Liver (tissue), 9 donors: Measurements from ENCODE around the gene PPP2CA. TPM values are rescaled to one million over a fixed set of nuclear protein-coding genes. Genes with fewer than 3 reads are reported as not detected.
"Not testable (repeated sequence)": the region's sequence is repeated elsewhere in the genome, so short reads cannot be mapped to it uniquely, and the experiment has no call there.

Experiments used
- DNase-seq: peaks from one replicate; pipeline ENCODE4 v3.0.0-alpha.2; 2017; ENCODE audit warnings: low spot score
- H3K27ac ChIP-seq, 2 donors: one replicate each; pipeline ENCODE4 v1.7.0; 2013; ENCODE audit warnings: inconsistent platforms in 2 of 2, low read length in 2 of 2, control low read depth in 1 of 2, low read depth in 1 of 2, mild to moderate bottlenecking in 1 of 2
- H3K27me3 ChIP-seq, 4 donors: one replicate each; pipeline versions ENCODE4 v1.6.1 to v1.7.0; 2013; ENCODE audit warnings: low read length in 3 of 4, inconsistent platforms in 1 of 4, mild to moderate bottlenecking in 1 of 4, moderate library complexity in 1 of 4; ENCODE audit not compliant: control insufficient read depth in 4 of 4, insufficient read depth in 4 of 4
- H3K36me3 ChIP-seq, 4 donors: one replicate each; pipeline versions ENCODE4 v1.6.1 to v1.7.0; 2013; ENCODE audit warnings: low read length in 3 of 4, mild to moderate bottlenecking in 3 of 4, low read depth in 1 of 4, moderate library complexity in 1 of 4; ENCODE audit not compliant: control insufficient read depth in 4 of 4, insufficient read depth in 3 of 4
- H3K4me1 ChIP-seq, 4 donors: one replicate each; pipeline versions ENCODE4 v1.6.1 to v1.7.0; 2013; ENCODE audit warnings: low read length in 3 of 4, mild to moderate bottlenecking in 3 of 4, moderate library complexity in 1 of 4; ENCODE audit not compliant: control insufficient read depth in 4 of 4, insufficient read depth in 4 of 4
- H3K4me3 ChIP-seq, 3 donors: one replicate each; pipeline versions ENCODE4 v1.6.1 to v1.7.0; 2013; ENCODE audit warnings: low read length in 3 of 3, control low read depth in 1 of 3, low read depth in 1 of 3, mild to moderate bottlenecking in 1 of 3
- H3K9ac ChIP-seq, 2 donors: one replicate each; pipeline ENCODE4 v1.7.0; 2013; ENCODE audit warnings: low read length in 2 of 2, mild to moderate bottlenecking in 2 of 2, moderate library complexity in 2 of 2, control low read depth in 1 of 2, low read depth in 1 of 2
- H3K9me3 ChIP-seq, 4 donors: one replicate each; pipeline versions ENCODE4 v1.6.1 to v1.7.0; 2013; ENCODE audit warnings: low read length in 3 of 4; ENCODE audit not compliant: control insufficient read depth in 4 of 4
- EGR1 ChIP-seq, 2 donors: IDR thresholded peaks; 2 replicates each; pipeline ENCODE4 v1.6.1; 2016 to 2018; ENCODE audit warnings: antibody characterized with exemption in 2 of 2, low read depth in 2 of 2
- FOXA2 ChIP-seq: IDR thresholded peaks from 2 replicates; pipeline ENCODE4 v1.6.1; 2016; ENCODE audit warnings: antibody characterized with exemption
- GABPA ChIP-seq, 2 donors: IDR thresholded peaks in 1 of 2; conservative IDR thresholded peaks in 1 of 2; 2 replicates each; pipeline ENCODE4 v1.6.1; 2016; ENCODE audit warnings: antibody characterized with exemption in 2 of 2, mild to moderate bottlenecking in 1 of 2, moderate library complexity in 1 of 2
- HNF4A ChIP-seq, 2 donors: conservative IDR thresholded peaks; 2 replicates each; pipeline ENCODE4 v1.6.1; 2016; ENCODE audit warnings: antibody characterized with exemption in 2 of 2, mild to moderate bottlenecking in 2 of 2
- JUND ChIP-seq, 2 donors: IDR thresholded peaks; 2 replicates each; pipeline ENCODE4 v1.6.1; 2016; ENCODE audit warnings: antibody characterized with exemption in 2 of 2
- RAD21 ChIP-seq, 2 donors: IDR thresholded peaks; 2 replicates each; pipeline ENCODE4 v1.6.1; 2016; ENCODE audit warnings: antibody characterized with exemption in 2 of 2, mild to moderate bottlenecking in 2 of 2
- RXRA ChIP-seq, 2 donors: IDR thresholded peaks; 2 replicates each; pipeline ENCODE4 v1.6.1; 2017 to 2018; ENCODE audit warnings: antibody characterized with exemption in 2 of 2, mild to moderate bottlenecking in 1 of 2
- YY1 ChIP-seq: IDR thresholded peaks from 2 replicates; pipeline ENCODE4 v1.6.1; 2016; ENCODE audit warnings: antibody characterized with exemption, mild to moderate bottlenecking
- WGBS: extraction: QIAGEN DNeasy Blood & Tissue Kit; methylation state at CpG from one replicate; pipeline ENCODE4 v1.1.7; 2013; 5-methylcytosine and 5-hydroxymethylcytosine counted together
- polyA plus RNA-seq, 2 donors: library from polyadenylated mRNA; stranded (reverse) in 1 of 2; unstranded in 1 of 2; fragments of 200-250 nt in 1 of 2; fragments of >200 nt in 1 of 2; fragmentation: Nextera tagmentation in 1 of 2; extraction: Ambion mirVana in 1 of 2; gene quantifications; one replicate each; pipeline versions ENCODE4 v1.2.1 to v1.2.3, GENCODE V29; 2013 to 2015
- total RNA-seq, 2 donors: library from RNA; depleted of rRNA; stranded (reverse); fragments of >200 nt; gene quantifications; one replicate each; pipeline ENCODE4 v1.2.3, GENCODE V29; 2014
- TF ChIP-seq, protein P1 (sequence below): fragments of 150-350 bp; IDR thresholded peaks from 2 replicates; pipeline ENCODE4 v1.5.1; 2017; ENCODE audit warnings: improper control_type of control experiment, low read depth, low read length; ENCODE audit not compliant: missing input control
- TF ChIP-seq, protein P2 (sequence below): IDR thresholded peaks from 2 replicates; pipeline ENCODE4 v1.6.1; 2016; ENCODE audit warnings: antibody characterized with exemption
- TF ChIP-seq, protein P3 (sequence below): IDR thresholded peaks from 2 replicates; pipeline ENCODE4 v1.6.1; 2016; ENCODE audit warnings: antibody characterized with exemption
- TF ChIP-seq, protein P4 (sequence below): IDR thresholded peaks from 2 replicates; pipeline ENCODE4 v1.6.1; 2016; ENCODE audit warnings: antibody characterized with exemption
- donor health status: healthy.
- donor health status: healthy.
- donor health status: healthy.
- donor health status: healthy.
- donor health status: healthy.

The PPP2CA gene
- total and polyA plus RNA-seq, 4 donors: 43.3 to 71.6 (median 55.1) TPM

DNA sequence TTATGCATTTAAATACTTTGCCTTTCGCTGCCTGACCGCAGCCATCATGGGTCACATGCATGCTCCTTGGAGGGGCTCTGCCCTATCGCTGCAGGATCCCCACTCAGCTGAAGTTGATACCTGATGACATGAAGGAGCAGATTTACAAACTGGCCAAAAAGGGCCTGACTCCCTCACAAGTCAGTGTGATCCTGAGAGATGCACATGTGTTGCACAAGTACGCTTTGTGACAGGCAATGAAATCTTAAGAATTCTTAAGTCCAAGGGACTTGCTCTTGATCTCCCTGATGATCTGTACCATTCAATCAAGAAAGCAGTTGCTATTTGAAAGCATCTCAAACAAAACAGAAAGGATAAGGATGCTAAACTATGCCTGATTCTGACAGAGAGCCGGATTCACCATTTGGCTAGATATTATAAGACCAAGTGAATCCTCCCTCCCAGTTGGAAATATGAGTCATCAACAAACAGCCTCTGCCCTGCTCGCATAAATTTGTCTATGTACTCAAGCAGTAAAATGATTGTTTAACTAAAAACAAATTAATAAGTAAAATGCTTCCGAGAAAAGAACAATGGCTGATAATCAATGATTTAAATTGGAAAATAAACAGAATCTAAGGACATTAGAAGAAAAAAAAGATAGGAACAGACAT lies 41.6 kb upstream of the PPP2CA start:
- Histone ChIP-seq H3K4me3 (no peak overlapping the region), H3K4me1 (no peaks in the 10 kb centered on the region), H3K9ac (no peak overlapping the region), H3K27ac (no peak overlapping the region), H3K27me3 (no peaks in the 10 kb centered on the region), H3K36me3 (no peaks in the 10 kb centered on the region), H3K9me3 (peaks cover 0 to 2% (median 0%) of the 10 kb centered on the region in 4 donors)
- 80% methylated on average over 7 of the region's 7 CpGs for WGBS
- TF ChIP-seq GABPA (IDR thresholded peaks at IDR 0.05 in 1 of 2, conservative IDR thresholded peaks at IDR 0.05 in 1 of 2) (no peak), YY1 (no peak), FOXA2 (no peak), EGR1 (IDR thresholded peaks at IDR 0.05; ENCODE audit: low read depth in 2 of 2) (no peak), RXRA (IDR thresholded peaks at IDR 0.05) (no peak), RAD21 (IDR thresholded peaks at IDR 0.05) (no peak), JUND (IDR thresholded peaks at IDR 0.05) (no peak), HNF4A (conservative IDR thresholded peaks at IDR 0.05) (no peak)
- TF ChIP-seq, protein P1, sequence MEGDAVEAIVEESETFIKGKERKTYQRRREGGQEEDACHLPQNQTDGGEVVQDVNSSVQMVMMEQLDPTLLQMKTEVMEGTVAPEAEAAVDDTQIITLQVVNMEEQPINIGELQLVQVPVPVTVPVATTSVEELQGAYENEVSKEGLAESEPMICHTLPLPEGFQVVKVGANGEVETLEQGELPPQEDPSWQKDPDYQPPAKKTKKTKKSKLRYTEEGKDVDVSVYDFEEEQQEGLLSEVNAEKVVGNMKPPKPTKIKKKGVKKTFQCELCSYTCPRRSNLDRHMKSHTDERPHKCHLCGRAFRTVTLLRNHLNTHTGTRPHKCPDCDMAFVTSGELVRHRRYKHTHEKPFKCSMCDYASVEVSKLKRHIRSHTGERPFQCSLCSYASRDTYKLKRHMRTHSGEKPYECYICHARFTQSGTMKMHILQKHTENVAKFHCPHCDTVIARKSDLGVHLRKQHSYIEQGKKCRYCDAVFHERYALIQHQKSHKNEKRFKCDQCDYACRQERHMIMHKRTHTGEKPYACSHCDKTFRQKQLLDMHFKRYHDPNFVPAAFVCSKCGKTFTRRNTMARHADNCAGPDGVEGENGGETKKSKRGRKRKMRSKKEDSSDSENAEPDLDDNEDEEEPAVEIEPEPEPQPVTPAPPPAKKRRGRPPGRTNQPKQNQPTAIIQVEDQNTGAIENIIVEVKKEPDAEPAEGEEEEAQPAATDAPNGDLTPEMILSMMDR: no peak
- TF ChIP-seq, protein P2, sequence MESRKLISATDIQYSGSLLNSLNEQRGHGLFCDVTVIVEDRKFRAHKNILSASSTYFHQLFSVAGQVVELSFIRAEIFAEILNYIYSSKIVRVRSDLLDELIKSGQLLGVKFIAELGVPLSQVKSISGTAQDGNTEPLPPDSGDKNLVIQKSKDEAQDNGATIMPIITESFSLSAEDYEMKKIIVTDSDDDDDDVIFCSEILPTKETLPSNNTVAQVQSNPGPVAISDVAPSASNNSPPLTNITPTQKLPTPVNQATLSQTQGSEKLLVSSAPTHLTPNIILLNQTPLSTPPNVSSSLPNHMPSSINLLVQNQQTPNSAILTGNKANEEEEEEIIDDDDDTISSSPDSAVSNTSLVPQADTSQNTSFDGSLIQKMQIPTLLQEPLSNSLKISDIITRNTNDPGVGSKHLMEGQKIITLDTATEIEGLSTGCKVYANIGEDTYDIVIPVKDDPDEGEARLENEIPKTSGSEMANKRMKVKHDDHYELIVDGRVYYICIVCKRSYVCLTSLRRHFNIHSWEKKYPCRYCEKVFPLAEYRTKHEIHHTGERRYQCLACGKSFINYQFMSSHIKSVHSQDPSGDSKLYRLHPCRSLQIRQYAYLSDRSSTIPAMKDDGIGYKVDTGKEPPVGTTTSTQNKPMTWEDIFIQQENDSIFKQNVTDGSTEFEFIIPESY: no peak
- TF ChIP-seq, protein P3, sequence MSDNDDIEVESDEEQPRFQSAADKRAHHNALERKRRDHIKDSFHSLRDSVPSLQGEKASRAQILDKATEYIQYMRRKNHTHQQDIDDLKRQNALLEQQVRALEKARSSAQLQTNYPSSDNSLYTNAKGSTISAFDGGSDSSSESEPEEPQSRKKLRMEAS: no peak
- TF ChIP-seq, protein P4, sequence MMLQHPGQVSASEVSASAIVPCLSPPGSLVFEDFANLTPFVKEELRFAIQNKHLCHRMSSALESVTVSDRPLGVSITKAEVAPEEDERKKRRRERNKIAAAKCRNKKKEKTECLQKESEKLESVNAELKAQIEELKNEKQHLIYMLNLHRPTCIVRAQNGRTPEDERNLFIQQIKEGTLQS: no peak
- DNase-seq: no peak

DNA sequence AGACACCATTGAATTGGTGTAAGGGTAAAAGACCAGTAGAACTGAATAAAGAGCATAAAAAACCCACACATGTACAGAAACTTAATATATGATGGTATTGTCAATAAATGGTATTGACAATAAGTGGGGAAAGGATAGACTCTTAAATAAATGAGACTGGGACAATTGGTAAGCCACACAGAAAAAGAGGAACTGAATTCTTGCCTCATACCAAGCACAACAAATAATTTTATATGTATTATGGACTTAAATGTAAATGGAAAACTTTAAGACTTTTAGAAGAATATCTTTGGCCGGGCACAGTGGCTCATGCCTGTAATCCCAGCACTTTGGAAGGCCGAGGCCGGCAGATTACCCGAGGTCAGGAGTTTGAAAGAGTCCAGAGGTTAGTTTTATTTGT lies 37.9 kb upstream of the PPP2CA start:
- Histone ChIP-seq H3K9me3 (peaks cover 0 to 2% (median 0%) of the 10 kb centered on the region in 4 donors), H3K27me3 (no peaks in the 10 kb centered on the region), H3K27ac (no peak overlapping the region), H3K4me1 (no peaks in the 10 kb centered on the region), H3K36me3 (no peaks in the 10 kb centered on the region), H3K9ac (no peak overlapping the region), H3K4me3 (no peak overlapping the region)
- TF ChIP-seq YY1: no peak
- no peak for TF ChIP-seq JUND (IDR thresholded peaks at IDR 0.05)
- TF ChIP-seq, protein P1: no peak
- 50% methylated on average over 4 of the region's 4 CpGs for WGBS
- no peak for DNase-seq

DNA sequence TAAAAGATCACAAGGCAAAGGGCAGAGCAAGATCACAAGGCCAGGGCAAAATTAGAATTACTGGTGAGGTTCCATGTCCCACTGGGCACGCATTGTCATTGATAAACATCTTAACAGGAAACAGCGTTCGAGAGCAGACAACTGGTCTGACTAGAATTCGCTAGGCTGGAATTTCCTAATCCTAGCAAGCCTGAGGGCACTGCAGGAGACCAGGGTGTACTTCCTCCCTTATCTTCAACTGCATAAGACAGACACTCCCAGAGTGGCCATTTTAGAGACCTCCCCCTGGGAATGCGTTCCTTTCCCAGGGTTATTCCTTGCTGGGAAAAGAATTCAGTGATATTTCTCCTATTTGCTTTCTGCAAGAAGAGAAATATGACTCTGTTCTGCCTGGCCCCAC lies 36.8 kb upstream of the PPP2CA start:
- not testable (repeated sequence) for DNase-seq, H3K27ac ChIP-seq, H3K27me3 ChIP-seq, H3K36me3 ChIP-seq, H3K9ac ChIP-seq, H3K4me3 ChIP-seq, H3K4me1 ChIP-seq, H3K9me3 ChIP-seq
- 76% methylated on average over 5 of the region's 5 CpGs for WGBS
